Measurements from ENCODE around the gene PPIF.

PPIF gene

GRCh38 chr10:79349766-79350406 lies 2.6 kb downstream of the PPIF start:
- no peak for DNase-seq

- DNase-seq, result no peak
Measured at GRCh38 chr10:79350407-79351154, 3.3 kb downstream of the PPIF start.

- DNase-seq, result no peak
Measured at GRCh38 chr10:79351332-79351731, 4.1 kb downstream of the PPIF start.

- no peak for DNase-seq
Measured at GRCh38 chr10:79352035-79352877, 5.0 kb downstream of the PPIF start.

GRCh38 chr10:79353000-79353406 lies 5.7 kb downstream of the PPIF start:
- DNase-seq, result no peak

- no peak for DNase-seq
Measured at GRCh38 chr10:79353726-79354125, 6.5 kb downstream of the PPIF start.

- DNase-seq, result no peak
Measured at GRCh38 chr10:79354141-79354540, 6.9 kb downstream of the PPIF start.

GRCh38 chr10:79354615-79355014 lies 7.3 kb downstream of the PPIF start:
- DNase-seq, result no peak

GRCh38 chr10:79355420-79356017 lies 8.2 kb downstream of the PPIF start:
- no peak for DNase-seq

- no peak for DNase-seq
Measured at GRCh38 chr10:79356104-79356503, 8.8 kb downstream of the PPIF start.

GRCh38 chr10:79357180-79357579 lies 9.9 kb downstream of the PPIF start:
- DNase-seq, result no peak

GRCh38 chr10:79358811-79359210 lies 11.5 kb downstream of the PPIF start:
- DNase-seq, result no peak

- DNase-seq, result no peak
Measured at GRCh38 chr10:79359816-79360498, 12.7 kb downstream of the PPIF start.

GRCh38 chr10:79360499-79361342 lies 13.5 kb downstream of the PPIF start:
- no peak for DNase-seq

- no peak for DNase-seq
Measured at GRCh38 chr10:79361726-79362397, 14.6 kb downstream of the PPIF start.

- no peak for DNase-seq
Measured at GRCh38 chr10:79367426-79368189, 20.3 kb downstream of the PPIF start.

- DNase-seq, result no peak
Measured at GRCh38 chr10:79372871-79373270, 25.6 kb downstream of the PPIF start.

GRCh38 chr10:79374312-79375191 lies 27.3 kb downstream of the PPIF start:
- no peak for DNase-seq

Data from NCI-H446 treated with DMSO at 0.1 percent for 48 hours (cell line).